GM10266 (cell line): ENCODE results near the gene AK4.
"Not testable (repeated sequence)": the region's sequence is repeated elsewhere in the genome, so short reads cannot be mapped to it uniquely, and the experiment has no call there.

Experiments used
- DNase-seq: peaks from one replicate; pipeline ENCODE4 v3.0.0; 2012; ENCODE audit errors: extremely low spot score
- TF ChIP-seq, protein P1 (sequence below): IDR thresholded peaks from 2 replicates; pipeline ENCODE4 v1.5.1; 2012; ENCODE audit warnings: mild to moderate bottlenecking, low read depth; ENCODE audit not compliant: control insufficient read depth, insufficient read depth; ENCODE audit errors: missing control alignments

AK4 gene

DNA sequence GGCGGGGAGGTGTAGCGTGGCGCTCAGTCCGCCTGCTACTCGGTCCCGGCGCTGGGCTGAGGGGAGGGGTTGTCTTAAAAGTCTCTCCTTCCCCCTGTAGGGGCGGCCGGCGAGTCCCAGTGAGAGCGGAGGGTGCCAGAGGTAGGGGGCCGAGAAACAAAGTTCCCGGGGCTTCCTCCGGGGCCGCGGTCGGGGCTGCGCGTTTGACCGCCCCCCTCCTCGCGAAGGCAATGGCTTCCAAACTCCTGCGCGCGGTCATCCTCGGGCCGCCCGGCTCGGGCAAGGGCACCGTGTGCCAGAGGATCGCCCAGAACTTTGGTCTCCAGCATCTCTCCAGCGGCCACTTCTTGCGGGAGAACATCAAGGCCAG lies at the start of gene AK4:
Gene AK4, plus strand, starts transcription at position 26 of the 370 bp plus-strand sequence. Its CDS starts 205 bp downstream, at position 231.
- DNase-seq: not testable (repeated sequence)

DNA sequence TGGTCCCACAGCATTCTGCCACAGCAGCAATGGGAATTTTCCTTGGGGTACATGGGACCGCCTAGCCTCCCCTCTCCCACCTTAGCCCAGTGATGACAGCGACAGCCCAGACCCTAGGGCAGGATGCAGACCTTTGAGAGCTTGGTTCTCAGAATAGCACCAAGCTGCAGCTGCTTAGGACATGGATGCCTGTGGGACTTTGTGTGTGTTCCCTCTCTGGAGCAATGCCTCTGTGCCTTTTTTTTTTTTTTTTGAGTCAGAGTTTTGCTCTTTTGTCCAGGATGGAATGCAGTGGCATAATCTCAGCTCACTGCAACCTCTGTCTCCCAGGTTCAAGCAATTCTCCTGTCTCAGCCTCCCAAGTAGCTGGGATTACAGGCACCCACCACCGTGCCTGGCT lies 44.2 kb upstream of the AK4 start:
- DNase-seq: no peak
- TF ChIP-seq, protein P1, sequence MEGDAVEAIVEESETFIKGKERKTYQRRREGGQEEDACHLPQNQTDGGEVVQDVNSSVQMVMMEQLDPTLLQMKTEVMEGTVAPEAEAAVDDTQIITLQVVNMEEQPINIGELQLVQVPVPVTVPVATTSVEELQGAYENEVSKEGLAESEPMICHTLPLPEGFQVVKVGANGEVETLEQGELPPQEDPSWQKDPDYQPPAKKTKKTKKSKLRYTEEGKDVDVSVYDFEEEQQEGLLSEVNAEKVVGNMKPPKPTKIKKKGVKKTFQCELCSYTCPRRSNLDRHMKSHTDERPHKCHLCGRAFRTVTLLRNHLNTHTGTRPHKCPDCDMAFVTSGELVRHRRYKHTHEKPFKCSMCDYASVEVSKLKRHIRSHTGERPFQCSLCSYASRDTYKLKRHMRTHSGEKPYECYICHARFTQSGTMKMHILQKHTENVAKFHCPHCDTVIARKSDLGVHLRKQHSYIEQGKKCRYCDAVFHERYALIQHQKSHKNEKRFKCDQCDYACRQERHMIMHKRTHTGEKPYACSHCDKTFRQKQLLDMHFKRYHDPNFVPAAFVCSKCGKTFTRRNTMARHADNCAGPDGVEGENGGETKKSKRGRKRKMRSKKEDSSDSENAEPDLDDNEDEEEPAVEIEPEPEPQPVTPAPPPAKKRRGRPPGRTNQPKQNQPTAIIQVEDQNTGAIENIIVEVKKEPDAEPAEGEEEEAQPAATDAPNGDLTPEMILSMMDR: no peak

DNA sequence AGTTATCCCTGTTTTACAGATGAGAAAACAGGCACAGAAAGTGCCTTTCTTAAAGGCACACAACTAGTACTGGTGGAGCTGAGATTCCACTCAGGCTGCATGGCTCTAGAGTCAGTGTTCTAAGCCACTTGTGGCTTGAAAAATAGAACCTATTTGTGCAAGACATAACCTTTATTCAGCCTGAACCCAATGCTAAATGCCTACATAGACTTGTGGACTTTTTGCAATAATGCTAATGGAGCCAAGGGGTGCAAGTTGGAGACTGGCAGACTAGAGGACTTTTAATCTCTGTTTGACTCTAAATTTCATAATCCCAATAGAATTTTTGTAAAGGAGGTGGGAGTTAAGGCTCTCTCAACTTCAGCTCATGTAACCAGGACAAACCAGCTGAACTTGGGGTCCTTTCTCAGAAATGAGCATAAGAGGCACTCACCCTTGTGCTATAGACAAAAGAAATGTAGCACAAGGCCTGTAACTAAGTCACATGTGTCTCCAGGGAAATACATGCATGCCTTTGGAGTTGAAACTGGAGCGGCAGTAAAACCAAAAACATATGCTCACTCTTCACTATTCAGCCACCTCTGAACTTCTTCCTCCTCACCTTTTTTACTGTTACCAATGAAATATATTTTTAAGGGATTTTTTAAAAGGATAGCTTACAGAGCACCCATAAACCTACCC lies 43.0 kb upstream of the AK4 start:
- TF ChIP-seq, protein P1: no peak
- no peak for DNase-seq

DNA sequence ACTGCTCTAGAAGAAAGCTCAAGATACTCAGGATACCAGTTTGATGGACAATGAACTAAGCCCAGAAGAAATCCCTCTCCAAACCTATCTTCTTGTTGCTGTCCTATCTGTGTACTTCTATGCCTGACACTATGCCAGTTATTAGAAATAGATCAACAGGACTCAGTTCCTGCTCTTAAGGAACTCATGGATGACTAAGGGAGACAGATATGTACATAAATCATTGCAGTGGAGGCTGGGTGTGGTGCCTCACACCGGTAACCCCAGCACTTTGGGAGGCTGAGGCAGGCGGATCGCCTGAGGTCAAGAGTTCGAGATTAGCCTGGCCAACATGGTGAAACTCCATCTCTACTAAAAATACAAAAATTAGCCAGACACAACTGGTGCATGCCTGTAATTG lies 42.4 kb upstream of the AK4 start:
- TF ChIP-seq, protein P1: no peak
- DNase-seq: no peak

DNA sequence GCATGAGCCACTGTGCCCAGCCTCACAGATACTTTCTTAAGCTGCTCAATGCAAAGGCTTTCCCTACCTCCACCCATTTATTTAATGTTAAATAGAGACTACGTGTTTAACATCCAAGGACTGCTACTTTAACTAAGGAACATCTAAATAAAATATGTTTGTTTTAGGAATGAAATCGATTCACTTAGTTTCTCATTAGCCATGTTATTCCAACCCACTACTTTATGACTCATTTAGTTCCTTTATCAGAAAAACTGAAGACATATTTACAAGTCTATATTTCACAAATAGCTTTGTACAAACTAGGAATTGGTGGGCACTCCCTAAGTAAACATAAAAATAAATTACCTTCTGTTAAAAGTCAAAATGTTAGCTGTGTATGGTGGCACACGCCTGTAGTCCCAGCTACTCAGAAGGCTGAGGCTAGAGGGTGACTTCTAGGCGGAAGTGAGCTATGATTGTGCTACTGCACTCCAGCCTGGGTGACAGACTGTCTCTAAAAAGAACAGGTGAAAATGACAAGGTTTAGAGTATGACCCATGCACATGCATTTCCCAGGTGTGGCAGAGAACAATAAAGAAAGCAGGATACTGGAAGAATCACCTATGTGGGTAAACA lies 39.9 kb upstream of the AK4 start:
- TF ChIP-seq, protein P1: no peak
- no peak for DNase-seq

DNA sequence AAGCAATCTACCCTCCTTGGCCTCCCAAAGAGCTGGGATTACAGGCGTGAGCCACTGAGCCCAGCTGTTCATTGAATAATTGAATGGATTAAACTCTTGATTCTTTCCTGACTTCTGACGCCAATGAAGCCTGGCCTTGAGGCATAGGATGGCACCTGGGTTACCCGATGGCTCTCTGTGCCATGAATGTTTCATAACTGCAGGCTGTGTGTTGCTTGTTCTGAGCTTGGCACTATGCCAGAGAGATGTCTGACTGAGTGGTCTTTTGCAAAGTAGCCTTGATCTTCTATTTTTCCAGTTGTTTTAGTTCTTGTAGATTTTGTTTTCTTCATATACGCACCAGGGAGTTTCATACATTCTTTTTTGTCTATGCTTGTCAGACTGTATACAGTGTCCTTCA lies 38.5 kb upstream of the AK4 start:
- no peak for DNase-seq
- TF ChIP-seq, protein P1: no peak

DNA sequence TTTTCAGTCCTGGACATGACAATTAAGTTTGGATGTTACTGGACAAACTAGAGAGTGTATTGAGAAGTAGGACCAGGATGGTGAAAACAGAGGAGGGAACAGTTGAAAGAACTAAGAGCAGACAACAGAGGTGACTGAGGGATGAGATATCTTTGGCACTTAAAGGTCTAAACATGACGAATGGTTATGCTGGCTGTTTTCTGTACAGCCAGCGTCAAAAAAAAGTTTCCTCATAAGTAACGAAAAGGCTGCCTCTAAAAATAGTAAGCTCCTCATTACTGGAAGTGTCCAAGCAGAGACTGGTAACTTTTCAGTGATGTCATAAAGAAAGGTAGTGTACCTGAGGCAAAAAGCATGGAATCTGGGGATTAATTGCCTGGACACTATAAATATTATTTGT lies 35.2 kb upstream of the AK4 start:
- no peak for DNase-seq
- TF ChIP-seq, protein P1: no peak
